GM12875 (cell line): ENCODE data around the gene TEX26.

Experiments used
- H3K4me3 ChIP-seq: one replicate; pipeline ENCODE4 v1.5.1; 2011; ENCODE audit warnings: low read depth, low read length, control low read depth
- TF ChIP-seq, protein P1 (sequence below): IDR thresholded peaks from 2 replicates; pipeline ENCODE4 v1.5.1; 2011; ENCODE audit warnings: low read depth, mild to moderate bottlenecking, control low read depth, inconsistent platforms, low read length, moderate library complexity, borderline replicate concordance; ENCODE audit not compliant: insufficient read depth

The TEX26 gene

DNA sequence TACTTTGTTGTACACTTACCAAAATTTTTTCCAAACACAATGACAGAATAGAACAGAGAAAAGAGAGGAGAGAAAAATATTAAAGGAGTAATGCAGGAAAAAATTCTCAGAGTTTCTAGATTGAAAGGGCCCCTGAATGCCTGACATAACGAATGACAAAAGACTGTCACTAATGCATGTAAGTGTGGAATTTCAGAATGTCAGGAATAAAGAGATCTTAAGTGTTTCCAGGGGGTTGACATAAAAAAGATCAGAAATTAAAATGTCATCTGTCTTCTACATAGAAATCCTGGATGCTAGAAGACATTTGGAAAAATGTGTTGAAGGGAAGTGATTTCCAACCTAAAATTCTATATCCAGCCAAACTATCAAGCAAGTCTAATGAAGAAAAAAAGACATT, 27.2 kb downstream of the TEX26 start:
- TF ChIP-seq, protein P1, sequence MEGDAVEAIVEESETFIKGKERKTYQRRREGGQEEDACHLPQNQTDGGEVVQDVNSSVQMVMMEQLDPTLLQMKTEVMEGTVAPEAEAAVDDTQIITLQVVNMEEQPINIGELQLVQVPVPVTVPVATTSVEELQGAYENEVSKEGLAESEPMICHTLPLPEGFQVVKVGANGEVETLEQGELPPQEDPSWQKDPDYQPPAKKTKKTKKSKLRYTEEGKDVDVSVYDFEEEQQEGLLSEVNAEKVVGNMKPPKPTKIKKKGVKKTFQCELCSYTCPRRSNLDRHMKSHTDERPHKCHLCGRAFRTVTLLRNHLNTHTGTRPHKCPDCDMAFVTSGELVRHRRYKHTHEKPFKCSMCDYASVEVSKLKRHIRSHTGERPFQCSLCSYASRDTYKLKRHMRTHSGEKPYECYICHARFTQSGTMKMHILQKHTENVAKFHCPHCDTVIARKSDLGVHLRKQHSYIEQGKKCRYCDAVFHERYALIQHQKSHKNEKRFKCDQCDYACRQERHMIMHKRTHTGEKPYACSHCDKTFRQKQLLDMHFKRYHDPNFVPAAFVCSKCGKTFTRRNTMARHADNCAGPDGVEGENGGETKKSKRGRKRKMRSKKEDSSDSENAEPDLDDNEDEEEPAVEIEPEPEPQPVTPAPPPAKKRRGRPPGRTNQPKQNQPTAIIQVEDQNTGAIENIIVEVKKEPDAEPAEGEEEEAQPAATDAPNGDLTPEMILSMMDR = no peak
- no peak overlapping the region for H3K4me3 ChIP-seq

DNA sequence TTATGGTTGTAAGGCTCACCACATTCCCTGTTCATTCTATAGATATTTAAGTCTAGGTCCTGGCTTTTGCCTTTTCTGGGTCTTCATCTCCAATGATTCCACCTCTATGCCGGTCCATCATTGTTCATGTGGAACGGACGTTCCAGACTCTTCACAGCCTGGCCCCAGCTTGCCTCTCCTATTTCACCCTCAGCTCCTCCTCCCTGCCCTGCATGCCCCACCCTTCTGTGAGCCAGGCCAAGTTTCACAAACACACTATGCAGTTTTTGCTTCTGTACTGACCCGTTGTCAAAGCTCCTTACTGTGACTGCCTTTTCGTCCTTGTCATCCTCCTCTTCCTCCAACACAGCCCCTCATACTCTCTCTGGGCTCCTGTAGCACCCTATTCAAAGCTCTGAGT, 31.3 kb downstream of the TEX26 start:
- TF ChIP-seq, protein P1 = no peak

GRCh38 chr13:30965380-30965779, 32.9 kb downstream of the TEX26 start:
- no peak overlapping the region for H3K4me3 ChIP-seq
- TF ChIP-seq, protein P1 = no peak

More for the DNA sequence above, 31.3 kb downstream of the TEX26 start:
- H3K4me3 ChIP-seq = no peak overlapping the region

GRCh38 chr13:30966101-30966500, 33.6 kb downstream of the TEX26 start:
- TF ChIP-seq, protein P1 = no peak
- H3K4me3 ChIP-seq = no peak overlapping the region

GRCh38 chr13:30968846-30969245, 36.4 kb downstream of the TEX26 start:
- TF ChIP-seq, protein P1 = no peak
- H3K4me3 ChIP-seq = no peak overlapping the region

DNA sequence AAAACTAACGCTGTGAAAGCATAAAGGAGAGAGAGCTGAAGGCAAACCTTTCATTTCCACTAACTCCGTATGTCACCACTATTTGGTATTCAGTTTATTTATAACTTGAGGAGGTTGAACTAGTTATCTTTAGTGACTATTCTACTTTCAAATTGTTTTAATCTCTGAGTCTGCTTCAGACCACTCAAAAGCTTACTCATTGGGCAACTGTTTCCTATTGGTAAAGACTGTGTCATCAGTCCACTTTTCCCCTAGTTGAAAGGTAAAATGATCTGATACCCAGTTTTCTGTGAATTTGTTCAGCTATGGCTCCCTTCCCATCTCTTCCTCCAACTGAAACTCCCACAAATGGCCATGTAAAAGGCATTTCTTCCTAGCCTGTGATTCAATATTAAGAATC, 39.1 kb downstream of the TEX26 start:
- H3K4me3 ChIP-seq = no peak overlapping the region
- TF ChIP-seq, protein P1 = no peak

- TF ChIP-seq, protein P1 = no peak
- no peak overlapping the region for H3K4me3 ChIP-seq
Measured at GRCh38 chr13:30972888-30973377, 40.5 kb downstream of the TEX26 start.
